Left ventricle myocardium inferior (tissue), 1 donor: ENCODE results near the gene SLFN14. TPM values are rescaled to one million over a fixed set of nuclear protein-coding genes. Genes with fewer than 3 reads are reported as not detected.
"Not testable (repeated sequence)": the region's sequence is repeated elsewhere in the genome, so short reads cannot be mapped to it uniquely, and the experiment has no call there.

ENCODE experiments used
- DNase-seq: peaks from one replicate; pipeline ENCODE4 v3.0.0-alpha.2; 2020
- H3K27ac ChIP-seq: fragments of 200-600 bp; replicated peaks from 2 replicates; pipeline ENCODE4 v1.8.0; 2021
- H3K27me3 ChIP-seq: fragments of 200-600 bp; 2 replicates; pipeline ENCODE4 v1.8.0; 2021; ENCODE audit warnings: low read depth
- H3K36me3 ChIP-seq: fragments of 200-600 bp; 2 replicates; pipeline ENCODE4 v1.8.0; 2021
- H3K4me1 ChIP-seq: fragments of 200-600 bp; 2 replicates; pipeline ENCODE4 v1.8.0; 2021
- H3K4me3 ChIP-seq: fragments of 200-600 bp; 2 replicates; pipeline ENCODE4 v1.8.0; 2021; ENCODE audit warnings: mild to moderate bottlenecking, moderate library complexity
- H3K9me3 ChIP-seq: fragments of 200-600 bp; replicated peaks from 2 replicates; pipeline ENCODE4 v1.8.0; 2021
- CTCF ChIP-seq: fragments of 200-600 bp; IDR thresholded peaks from 2 replicates; pipeline ENCODE4 v1.8.0; 2021; ENCODE audit warnings: antibody characterized with exemption, mild to moderate bottlenecking, borderline replicate concordance
- intact Hi-C: fragments of 100-400 bp; cut with micrococcal nuclease; formaldehyde crosslinking; loops from one replicate; pipeline ENCODE4 v1.11.0; 2022
- total RNA-seq: library from RNA; stranded (reverse); fragmentation: NEBNext Ultra II Directional; extraction: Animal tissue kit (Norgen Biotek cat#: 25700); gene quantifications from one replicate; pipeline ENCODE4 v1.2.1, GENCODE V29; 2021
- donor health status: DM: no; HTN: yes; CAD: no; lungs with severe emphysema.

SLFN14 gene
- total RNA-seq, 1 donor from 2014 or later: not detected

- Histone ChIP-seq H3K4me3 (no peak overlapping the region), H3K27ac (no peak overlapping the region)
Observed at GRCh38 chr17:35521150-35521549, 39.5 kb downstream of the SLFN14 start.

GRCh38 chr17:35519906-35520442, 40.6 kb downstream of the SLFN14 start:
- DNase-seq: no peak
- intact Hi-C loops: no loop called here
- no peak for TF ChIP-seq CTCF
- Histone ChIP-seq H3K9me3 (no peaks in the 10 kb centered on the region), H3K27me3 (peaks cover 36% of the 10 kb centered on the region), H3K4me3 (no peak overlapping the region), H3K27ac (no peak overlapping the region), H3K36me3 (no peaks in the 10 kb centered on the region), H3K4me1 (no peaks in the 10 kb centered on the region)

More at GRCh38 chr17:35521150-35521549, 39.5 kb downstream of the SLFN14 start:
- no peak for TF ChIP-seq CTCF
- Histone ChIP-seq H3K36me3 (no peaks in the 10 kb centered on the region), H3K4me1 (no peaks in the 10 kb centered on the region), H3K27me3 (peaks cover 25% of the 10 kb centered on the region), H3K9me3 (no peaks in the 10 kb centered on the region)
- intact Hi-C loops: no loop called here
- DNase-seq: no peak

- intact Hi-C loops: no loop called here
- Histone ChIP-seq H3K4me1 (no peaks in the 10 kb centered on the region), H3K4me3 (no peak overlapping the region), H3K27me3 (peaks cover 38% of the 10 kb centered on the region), H3K9me3 (no peaks in the 10 kb centered on the region), H3K27ac (no peak overlapping the region), H3K36me3 (no peaks in the 10 kb centered on the region)
- TF ChIP-seq CTCF: no peak
- DNase-seq: no peak
Observed at GRCh38 chr17:35519439-35519838, 41.2 kb downstream of the SLFN14 start.

- not testable (repeated sequence) for H3K27ac ChIP-seq, H3K9me3 ChIP-seq
Observed at GRCh38 chr17:35518431-35518830, 42.2 kb downstream of the SLFN14 start.

GRCh38 chr17:35515027-35515426, 45.6 kb downstream of the SLFN14 start:
- no peak for DNase-seq
- no peak overlapping the region for H3K4me3 ChIP-seq
- no peak for TF ChIP-seq CTCF
- H3K9me3 ChIP-seq: no peaks in the 10 kb centered on the region
- no peaks in the 10 kb centered on the region for H3K4me1 ChIP-seq
- peaks cover 53% of the 10 kb centered on the region for H3K27me3 ChIP-seq
- H3K27ac ChIP-seq: no peak overlapping the region
- intact Hi-C loops: no loop called here
- no peaks in the 10 kb centered on the region for H3K36me3 ChIP-seq

More at GRCh38 chr17:35518431-35518830, 42.2 kb downstream of the SLFN14 start:
- H3K36me3 ChIP-seq, intact Hi-C loops, H3K4me1 ChIP-seq, H3K4me3 ChIP-seq, DNase-seq: not testable (repeated sequence)
- H3K27me3 ChIP-seq: peaks cover 42% of the 10 kb centered on the region

- intact Hi-C loops: no loop called here
- no peaks in the 10 kb centered on the region for H3K4me1 ChIP-seq
- peaks cover 53% of the 10 kb centered on the region for H3K27me3 ChIP-seq
- H3K27ac ChIP-seq: no peak overlapping the region
- H3K4me3 ChIP-seq: no peak overlapping the region
- no peaks in the 10 kb centered on the region for H3K9me3 ChIP-seq
- no peak for TF ChIP-seq CTCF
- no peaks in the 10 kb centered on the region for H3K36me3 ChIP-seq
- no peak for DNase-seq
Observed at GRCh38 chr17:35514564-35514963, 46.1 kb downstream of the SLFN14 start.

Other genes starting within 250 kb of the SLFN14 start
- 15.1 TPM for gene SLFN11, start 187.2 kb downstream of the SLFN14 start, total RNA-seq
- gene SLFN12, start 128.3 kb downstream of the SLFN14 start, total RNA-seq: 3.7 TPM
- 3.4 TPM for gene SLFN13, start 112.1 kb downstream of the SLFN14 start, total RNA-seq
- gene SLFN12L, start 23.1 kb downstream of the SLFN14 start, total RNA-seq: 0.25 TPM
- 8.7 TPM for gene PEX12, start 17.8 kb upstream of the SLFN14 start, total RNA-seq
- 113 TPM for gene AP2B1, start 26.5 kb upstream of the SLFN14 start, total RNA-seq
- gene RASL10B, start 170.8 kb upstream of the SLFN14 start, total RNA-seq: 18.4 TPM
- gene GAS2L2, start 192.4 kb upstream of the SLFN14 start, total RNA-seq: 0.08 TPM
- gene C17orf50, start 200.1 kb upstream of the SLFN14 start, total RNA-seq: not detected
- gene MMP28, start 234.8 kb upstream of the SLFN14 start, total RNA-seq: 3.0 TPM
- 113 TPM for gene TAF15, start 248.7 kb upstream of the SLFN14 start, total RNA-seq